Skin epidermis (tissue), 12 donors: Measurements from ENCODE around the gene LDHD.

Experiments
- H3K27ac ChIP-seq, 21 experiments: fragments of 200-600 bp; sonication (generic) in 11 of 21; one replicate each; pipeline ENCODE4 v1.5.0; 2020; ENCODE audit warnings: mild to moderate bottlenecking in 3 of 21, inconsistent platforms in 2 of 21, moderate library complexity in 2 of 21
- H3K4me3 ChIP-seq, 7 experiments: fragments of 200-600 bp; sonication (generic) in 2 of 7; one replicate each; pipeline ENCODE4 v1.5.0; 2020; ENCODE audit warnings: inconsistent platforms in 2 of 7, mild to moderate bottlenecking in 2 of 7, moderate library complexity in 1 of 7

LDHD gene

DNA sequence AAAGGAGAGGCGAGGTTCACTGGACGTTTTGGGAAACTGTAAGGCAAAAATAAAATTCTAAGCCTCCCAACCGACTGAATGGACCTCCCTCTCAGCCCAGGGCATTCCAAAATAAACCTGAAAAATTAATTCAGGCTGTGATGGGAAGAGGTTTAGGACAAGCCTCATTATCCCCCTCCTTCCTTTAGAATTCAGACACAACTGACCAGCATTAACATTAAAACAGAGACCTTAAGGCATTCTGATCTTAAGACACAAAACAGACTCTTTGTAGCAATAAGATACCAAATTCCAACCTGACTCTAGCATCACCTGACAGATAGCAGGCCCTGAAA, 298 bp upstream of the LDHD start:
- H3K4me3 ChIP-seq: peak overlapping the region in 2 of 7 experiments; percentile 29 to 44
- no peak overlapping the region for H3K27ac ChIP-seq

DNA sequence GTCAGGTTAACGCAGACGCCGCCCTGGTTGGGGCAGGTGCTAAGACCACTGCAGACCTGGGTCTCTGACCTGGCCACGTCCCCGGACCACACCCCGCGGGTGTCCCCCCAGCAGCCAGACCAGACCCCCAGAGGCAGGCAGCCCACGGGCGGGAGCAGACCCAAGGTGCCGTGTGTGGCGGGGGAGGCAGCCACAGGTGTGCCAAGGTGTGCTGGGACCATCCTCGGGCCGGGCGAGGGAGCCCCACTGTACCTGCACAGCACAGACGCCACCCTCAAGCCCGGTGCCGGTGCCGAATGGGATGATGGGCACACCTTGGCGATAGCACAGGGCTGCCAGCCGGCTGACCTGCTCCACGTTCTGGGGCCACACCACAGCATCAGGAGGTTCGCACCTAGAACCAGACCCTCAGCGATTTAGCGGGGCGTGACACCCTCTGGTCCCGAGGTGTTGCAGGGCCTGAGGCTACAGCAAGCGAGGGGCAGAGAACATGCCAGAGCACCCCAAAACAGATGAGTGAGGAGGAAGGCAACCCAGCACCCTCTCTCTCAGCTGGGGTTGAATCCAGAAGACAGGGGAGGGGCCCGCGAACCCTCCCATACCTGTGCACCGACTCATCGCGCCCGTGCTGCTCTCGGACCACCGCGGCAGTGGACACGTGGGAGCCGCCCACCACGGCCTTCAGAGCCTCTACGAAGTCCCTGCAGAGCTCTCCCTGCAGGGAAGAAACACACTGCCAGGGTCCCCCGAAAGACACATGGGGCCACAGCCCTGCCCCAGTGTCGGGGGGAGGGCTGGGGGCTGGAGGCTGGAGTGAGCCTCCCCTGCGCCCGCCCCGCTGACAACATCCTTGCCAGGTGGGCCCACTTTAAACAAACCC, 1.4 kb downstream of the LDHD start:
- H3K27ac ChIP-seq: no peak overlapping the region
- H3K4me3 ChIP-seq: peak overlapping the region in 1 of 7 experiments; percentile 44

DNA sequence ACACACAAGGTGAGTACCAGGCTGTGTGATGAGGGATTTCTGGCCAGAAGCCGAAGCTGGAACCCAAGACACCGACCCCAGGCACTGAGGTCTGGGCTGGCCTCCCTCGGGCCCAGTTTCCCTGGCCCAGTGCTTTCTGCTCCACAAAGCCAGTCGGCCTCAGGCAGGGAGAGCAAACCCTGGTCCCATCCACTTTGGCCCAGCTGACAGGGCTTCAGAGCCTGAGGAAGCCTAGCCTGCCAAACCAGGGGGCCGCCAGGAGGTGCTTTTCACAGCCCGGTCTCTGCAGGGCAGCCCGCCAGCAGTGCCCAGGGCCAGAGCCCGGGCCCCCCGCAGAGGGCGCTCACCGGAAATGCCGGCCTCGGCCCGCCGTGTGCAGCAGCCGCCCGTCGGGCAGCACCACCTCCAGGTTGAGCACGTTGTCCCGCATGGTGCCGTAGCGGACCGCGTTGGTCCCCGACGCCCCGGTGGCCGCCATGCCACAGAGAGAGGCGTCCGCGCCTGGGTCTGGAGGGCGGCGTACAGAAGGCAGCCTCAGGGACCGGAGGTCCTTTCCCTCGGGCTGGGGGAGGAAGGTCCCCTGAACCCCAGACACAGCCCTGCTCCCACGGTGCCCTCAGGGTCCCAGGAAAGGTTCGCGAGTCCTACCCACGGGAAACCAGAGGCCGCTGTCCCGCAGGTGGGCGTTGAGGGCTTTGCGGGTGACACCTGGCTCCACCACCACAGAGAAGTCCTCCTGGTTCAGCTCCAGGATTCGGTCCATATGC, 2.2 kb downstream of the LDHD start:
- Histone ChIP-seq H3K4me3 (no peak overlapping the region), H3K27ac (no peak overlapping the region)

DNA sequence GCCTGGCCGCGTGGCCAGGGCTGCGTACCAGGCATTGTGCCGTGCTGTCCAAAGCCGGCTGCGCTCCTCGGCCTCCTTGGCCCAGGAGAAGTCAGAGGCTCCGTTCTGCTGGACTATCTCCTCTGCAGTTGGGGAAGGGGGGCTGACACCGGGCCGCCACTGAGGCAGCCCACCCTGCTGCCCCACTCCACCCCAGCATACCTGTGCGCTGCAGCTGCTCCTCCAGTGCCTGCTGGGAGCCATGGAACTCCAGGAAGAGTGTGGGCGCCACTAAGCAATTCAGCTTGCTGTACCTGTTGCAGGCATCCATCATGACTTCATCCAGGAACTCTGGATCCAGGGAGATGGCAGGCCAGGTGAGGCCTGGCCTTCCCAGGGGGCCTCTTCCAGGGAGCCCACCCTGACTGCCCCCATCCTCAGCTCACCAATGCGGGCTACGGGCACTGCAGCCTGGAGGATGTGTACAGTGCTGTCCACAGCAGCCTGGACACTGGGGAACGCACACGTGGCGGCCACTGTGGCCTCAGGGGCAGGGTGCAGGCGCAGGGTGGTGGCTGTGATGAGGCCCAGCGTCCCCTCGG, 2.9 kb downstream of the LDHD start:
- H3K27ac ChIP-seq: no peak overlapping the region
- H3K4me3 ChIP-seq: no peak overlapping the region

DNA sequence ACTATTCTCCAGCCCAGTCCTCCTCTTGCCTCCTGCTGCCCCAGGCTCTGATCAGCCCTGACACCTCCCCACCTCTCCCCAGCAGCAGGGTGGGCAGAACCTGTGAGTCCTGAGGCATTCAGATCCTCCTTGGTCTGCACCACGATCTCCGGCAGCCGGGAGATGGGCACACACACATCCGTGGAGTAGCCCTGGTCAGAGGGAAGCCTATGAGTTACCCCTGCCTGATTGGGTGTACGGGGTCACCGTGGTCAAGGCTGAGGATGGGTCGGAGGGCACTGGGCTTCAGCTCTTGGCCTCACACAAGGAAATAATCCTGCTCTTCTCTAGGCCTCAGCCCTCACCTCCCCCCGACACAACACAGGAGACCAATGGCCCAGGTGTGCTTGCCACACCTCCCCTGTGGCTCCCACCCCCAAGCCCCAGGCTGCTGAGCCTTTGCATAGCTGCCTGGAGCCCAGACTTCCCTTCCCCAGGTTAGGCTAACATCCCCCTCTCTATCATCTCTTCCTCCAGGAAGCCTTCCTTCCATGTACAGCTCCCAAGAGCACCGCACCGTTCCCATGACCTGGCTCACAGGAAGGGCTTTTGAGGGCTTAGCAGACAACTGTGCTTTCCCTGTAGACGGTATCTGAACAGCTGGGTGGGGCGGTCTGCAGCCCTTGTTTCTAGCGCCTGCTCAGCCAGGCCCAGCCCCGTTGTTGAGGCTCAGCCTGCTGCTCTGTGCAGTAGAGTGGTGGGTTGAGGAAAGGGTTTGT, 3.7 kb downstream of the LDHD start:
- peak overlapping the region in 2 of 21 experiments; percentile 24 to 84 for H3K27ac ChIP-seq
- H3K4me3 ChIP-seq: no peak overlapping the region

DNA sequence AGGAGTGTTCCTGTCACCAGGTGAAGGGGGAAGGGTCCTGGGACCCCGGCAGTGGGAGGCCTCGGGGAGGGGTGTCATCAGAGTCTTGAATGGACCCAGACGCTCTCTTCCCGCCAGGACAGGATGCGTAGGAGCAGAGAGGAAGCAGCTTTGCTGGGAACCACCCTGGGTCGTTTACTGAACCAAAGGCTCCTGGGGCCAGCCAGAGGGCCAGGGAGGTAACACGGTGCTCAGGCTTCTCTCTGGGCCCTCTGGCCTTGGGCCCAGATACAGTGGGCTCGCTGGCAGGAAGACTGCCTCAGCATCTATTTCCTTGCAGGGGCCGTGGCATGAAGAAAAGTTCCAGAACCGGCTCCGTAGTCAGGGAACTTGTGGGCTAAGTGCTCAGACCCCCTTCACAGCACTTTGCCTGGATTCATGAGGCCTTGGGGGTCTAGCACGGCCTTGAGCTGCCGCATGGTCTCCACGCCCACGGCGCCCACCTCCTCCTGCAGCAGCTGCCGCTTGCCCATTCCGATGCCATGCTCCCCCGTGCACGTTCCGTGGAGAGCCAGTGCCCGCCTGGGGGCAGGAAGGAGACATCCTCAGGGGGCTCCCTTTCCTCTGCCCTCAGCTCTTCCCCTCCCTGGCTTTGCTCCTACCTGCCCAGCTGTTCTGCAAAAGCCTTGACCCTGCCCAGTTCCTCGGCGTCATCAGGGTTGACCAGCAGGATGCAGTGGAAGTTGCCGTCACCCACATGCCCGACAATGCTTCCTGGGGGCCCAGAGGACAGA, 4.4 kb downstream of the LDHD start:
- H3K4me3 ChIP-seq: no peak overlapping the region
- H3K27ac ChIP-seq: peak overlapping the region in 13 of 21 experiments; percentile 24 to 91 (median 67)

DNA sequence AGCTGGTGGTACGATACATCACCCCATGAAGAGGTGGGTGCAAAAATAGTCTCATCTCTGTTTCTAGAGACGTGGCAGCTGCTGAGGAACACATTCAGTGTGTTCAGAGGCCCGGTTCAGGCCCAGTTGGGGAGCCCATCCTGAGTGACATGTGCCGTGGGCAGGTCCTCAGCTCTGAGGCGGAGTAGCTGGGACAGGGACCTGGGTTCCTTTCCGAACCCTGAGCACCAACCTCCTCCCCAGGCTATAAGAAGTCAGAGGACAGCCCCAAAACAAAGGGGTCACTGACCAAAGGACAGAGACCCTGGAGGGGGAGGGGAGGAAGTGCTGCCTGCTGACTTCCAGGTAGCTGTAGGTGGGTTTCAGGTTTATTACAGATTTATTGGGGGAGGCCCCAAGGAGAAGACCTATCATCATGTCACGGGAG, 5.1 kb downstream of the LDHD start:
- peak overlapping the region in 16 of 21 experiments; percentile 24 to 91 (median 82) for H3K27ac ChIP-seq
- peak overlapping the region in 3 of 7 experiments; percentile 20 to 25 (median 21) for H3K4me3 ChIP-seq

DNA sequence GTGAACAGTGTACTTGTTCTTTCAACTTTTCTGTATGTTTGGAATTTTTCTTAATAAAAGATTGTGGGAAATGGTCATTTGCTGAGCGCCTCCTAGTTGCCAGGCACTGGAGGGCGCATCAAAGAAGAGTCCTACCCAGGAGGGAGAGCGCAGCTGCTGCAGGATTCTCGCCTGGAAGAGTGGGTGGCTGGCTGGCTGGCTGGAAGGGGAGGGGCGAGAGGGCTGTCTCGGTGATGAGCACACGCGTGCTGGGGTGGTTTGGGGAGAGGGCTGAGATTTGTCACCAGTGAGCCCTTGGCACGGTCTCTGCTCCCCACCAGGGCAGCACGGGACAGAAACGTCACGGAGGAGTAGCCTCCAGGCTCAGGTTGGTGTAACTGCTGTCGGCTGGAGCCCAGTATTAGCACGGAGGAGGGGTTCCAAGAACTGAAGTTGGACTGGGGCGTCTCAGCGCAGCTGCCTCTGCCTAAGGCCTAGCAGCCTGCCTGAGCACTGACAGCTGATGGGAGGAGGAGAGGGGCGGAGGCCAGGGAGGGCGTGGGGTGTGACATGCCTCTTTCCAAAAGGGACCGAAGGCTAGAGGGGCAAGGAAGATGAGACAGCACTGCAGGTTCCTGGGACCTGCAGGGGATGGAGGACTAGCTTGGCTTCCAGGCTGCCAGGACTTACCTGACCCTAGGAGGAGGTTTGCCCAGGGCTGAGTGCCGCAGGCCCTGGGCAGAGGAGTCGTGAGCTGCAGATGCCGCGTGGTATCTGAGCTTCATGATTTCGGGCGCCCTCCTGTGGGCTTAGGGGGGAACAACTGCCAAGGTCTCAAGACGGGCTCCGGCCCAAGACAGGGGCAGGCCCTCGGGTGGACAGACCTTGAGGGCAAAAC, 5.7 kb downstream of the LDHD start:
- Histone ChIP-seq H3K4me3 (peak overlapping the region in 4 of 7 experiments; percentile 5 to 25 (median 20)), H3K27ac (peak overlapping the region in 20 of 21 experiments; percentile 20 to 91 (median 80))

DNA sequence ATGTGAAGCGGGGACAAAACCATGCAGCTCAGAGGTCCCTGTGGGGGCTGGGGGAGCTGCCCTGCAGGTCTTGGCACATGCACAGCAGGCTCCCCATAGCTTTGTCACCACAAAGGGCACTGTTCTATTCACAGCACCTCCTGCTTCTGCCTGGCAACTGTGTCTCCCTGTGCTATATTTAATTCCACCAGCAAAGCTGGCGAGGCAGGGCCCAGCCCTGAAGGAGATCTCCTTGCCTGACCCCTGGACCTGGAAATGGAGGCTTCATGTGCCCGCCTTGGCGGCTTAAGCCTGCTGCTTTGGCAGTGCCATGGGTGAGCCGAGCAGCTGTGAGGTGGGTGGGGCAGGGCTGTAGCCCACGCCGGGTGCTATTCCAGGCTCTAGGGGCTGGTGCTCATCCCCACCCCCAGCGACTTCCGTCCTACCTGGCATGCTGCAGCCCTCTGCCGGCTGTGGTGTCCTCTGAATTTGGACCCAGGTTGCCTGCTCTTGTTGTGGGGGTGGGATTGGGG, 6.8 kb downstream of the LDHD start:
- Histone ChIP-seq H3K4me3 (peak overlapping the region in 2 of 7 experiments; percentile 6 to 19), H3K27ac (peak overlapping the region in 20 of 21 experiments; percentile 28 to 91 (median 80))

DNA sequence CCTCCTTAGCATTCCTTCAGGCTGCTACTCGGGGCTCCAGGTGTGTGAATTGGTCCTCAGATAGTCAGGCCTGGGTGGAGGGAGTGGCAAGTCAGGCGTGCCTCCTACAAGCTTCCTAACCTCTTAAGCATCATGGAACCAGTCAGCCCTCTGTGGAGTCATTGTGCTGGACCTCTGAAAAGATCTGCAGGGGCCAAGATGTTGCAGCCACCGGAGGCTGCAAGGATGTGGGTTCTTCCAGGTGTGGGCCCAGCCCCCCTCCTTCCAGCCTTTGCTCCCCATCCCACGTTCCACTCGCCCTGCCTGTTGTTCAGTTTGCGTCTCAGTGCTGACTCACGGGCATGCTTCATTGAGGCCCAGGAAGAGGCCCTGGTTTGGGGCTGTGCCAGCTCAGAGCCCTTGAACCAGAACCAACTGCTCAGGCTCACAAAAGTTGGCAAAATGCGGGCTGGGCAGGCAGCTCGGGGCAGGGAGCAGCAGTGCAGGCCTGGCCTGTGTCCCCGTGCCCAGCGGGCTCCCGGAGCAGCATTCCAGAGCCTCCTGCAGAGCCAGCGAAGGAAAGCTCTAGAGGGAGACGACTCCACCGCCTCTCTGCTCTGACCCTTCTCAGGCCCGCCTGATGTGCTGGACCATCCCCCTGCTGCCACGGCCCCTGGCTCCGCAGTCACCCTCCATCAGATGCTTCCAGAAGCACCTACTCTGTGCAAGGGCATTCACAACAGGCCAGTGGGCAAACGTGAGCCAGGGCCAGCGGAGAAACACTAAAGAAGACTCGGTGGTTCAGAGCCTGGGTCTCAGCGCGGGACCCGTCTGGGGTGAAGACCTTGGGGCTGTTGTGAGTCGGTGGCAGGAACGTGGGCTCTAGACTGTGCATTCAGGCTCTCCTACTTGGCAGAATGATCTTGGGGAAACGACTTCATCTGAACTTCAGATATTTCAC, 7.5 kb downstream of the LDHD start:
- peak overlapping the region in 20 of 21 experiments; percentile 37 to 91 (median 80) for H3K27ac ChIP-seq
- H3K4me3 ChIP-seq: peak overlapping the region in 2 of 7 experiments; percentile 6 to 19

DNA sequence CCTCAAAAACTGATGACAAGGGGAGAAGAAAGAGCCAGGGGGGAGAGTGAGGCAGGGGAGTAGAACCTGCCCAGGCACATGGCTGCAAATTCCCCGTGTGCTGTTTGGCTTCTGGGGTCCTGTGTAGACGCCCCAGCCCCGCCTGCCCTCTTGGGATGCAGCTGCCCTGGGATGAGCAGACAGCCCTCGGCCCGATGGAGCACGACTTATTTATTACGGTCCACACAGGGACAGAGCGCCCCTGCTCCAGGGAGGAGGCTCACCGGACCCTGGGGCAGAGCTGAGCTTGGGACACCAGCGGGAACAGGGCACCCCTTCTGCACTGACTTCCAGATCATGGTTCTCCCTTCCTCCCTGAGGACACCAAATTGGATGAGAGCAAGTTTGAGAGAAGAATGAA, 9.1 kb downstream of the LDHD start:
- H3K4me3 ChIP-seq: no peak overlapping the region
- H3K27ac ChIP-seq: peak overlapping the region in 12 of 21 experiments; percentile 26 to 91 (median 82)

DNA sequence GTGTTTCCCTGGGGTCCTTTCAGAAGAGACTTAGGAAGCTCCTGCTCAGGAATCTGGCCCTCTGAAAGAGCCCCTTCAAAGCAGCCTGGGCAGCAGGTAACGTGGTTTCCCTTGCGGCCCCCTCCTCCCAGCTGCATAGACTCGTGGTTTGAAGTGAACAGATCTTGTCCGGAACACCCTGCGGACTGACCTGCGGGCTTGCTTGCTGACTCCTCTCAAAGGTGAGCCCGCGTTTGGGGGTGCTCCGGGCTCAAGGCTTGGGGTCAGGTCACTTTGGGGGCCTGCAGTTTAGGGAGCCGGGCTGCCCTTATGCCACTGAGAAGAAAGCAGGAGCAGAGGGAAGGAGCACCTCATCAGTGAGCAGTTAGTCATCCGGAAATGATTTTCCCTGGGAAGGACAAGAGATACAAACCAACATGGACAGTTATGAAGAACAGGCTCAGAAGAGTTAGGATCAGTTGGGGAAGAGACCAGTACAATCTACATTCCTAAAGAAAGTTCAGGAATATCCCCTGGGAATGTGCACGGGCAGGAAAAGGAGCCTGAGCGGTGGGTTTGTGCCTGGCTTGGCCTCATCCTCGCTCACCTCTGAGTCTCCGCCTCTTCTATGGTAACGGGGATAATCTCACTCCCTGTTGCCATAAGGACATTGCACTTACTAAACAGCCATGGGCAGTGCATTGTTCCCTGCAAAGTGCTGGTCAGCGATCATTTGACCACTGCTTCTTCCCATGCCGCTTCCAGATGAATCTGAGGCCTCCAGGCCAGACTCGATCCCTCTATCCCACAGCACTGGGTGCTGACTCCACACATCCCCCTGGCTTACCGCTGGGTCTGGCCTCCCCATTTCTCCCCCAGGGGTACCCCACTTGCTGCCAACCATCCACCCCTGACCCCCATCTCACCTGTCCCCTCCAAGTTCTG, 10.0 kb downstream of the LDHD start:
- peak overlapping the region in 17 of 21 experiments; percentile 7 to 90 (median 73) for H3K27ac ChIP-seq
- no peak overlapping the region for H3K4me3 ChIP-seq

DNA sequence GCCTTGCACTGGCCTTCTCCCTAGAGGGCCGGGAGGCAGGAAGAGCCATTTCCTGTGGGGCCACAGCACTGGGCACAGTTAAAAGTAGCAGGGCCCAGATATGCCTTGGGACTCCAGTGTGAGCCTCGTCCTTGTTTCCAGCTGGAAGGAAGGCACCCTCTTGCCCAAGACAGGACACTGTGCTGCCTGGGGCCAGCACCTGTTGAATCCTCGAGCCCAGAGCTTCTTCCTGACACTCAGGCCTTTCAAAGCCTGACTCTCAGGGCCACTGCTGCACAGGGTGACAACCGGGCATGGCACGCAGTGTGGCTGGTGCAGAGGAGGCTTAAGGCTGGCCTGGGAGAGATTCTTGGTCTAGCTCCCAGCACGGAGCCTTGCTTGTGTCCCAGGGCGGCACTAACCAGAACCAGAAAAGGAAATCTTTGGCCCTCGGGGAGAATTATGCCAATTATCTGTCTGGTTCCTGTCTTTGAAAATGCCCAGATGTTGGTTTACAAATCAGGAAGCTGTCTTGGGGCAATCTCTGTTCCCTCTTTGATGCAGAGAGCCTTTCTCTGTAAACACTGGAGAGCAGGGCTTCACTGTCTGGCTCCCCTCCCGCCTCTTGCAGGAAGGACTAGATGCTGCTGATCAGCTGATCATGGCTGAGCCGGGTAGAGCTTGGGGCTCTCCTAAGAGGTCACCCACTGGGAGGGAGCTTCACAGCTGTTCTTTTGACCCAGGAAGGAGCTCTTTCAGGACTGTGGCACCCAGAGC, 11.1 kb downstream of the LDHD start:
- no peak overlapping the region for H3K4me3 ChIP-seq
- H3K27ac ChIP-seq: peak overlapping the region in 20 of 21 experiments; percentile 1 to 90 (median 71)

DNA sequence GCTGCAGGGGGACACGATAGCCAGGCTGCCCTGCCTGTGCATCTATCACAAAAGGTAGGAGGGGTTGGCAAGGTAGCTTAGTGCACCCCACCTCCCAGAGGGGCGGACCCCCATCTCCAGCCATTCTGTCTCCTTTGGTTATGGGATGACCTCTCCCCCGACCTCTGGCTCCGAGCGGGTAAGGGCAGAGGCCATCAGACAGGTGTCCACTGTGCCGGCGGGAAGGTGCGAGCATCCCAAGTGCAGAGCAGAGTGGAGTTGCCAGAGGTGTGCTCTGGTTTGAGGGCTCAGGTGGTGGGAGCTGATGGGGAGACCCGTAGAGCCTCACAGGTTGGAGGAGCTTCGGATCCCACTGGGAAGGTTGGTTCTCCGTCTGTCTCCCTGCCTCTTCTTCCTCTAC, 11.7 kb downstream of the LDHD start:
- Histone ChIP-seq H3K27ac (peak overlapping the region in 18 of 21 experiments; percentile 1 to 90 (median 72)), H3K4me3 (no peak overlapping the region)

DNA sequence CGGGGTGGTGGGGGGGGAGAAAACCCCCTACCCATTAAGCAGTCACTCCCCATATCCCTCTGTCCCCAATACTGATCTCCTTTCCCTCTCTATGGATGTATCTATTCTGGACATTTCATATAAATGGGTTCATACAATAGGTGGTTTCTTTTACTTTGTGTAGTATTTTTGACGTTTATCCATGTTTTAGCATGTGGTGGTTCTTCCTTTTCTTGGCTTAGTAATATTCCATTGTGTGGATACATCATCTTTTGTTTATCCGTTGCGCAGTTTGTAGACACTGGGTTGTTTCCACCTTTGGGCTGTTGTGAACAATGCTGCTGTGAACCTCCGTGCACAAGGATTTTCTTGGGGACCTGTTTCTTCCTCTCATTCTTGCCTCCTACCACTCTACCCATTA, 12.6 kb downstream of the LDHD start:
- no peak overlapping the region for H3K27ac ChIP-seq

More for the DNA sequence above, 12.6 kb downstream of the LDHD start:
- no peak overlapping the region for H3K4me3 ChIP-seq
